ENCODE measurements around the gene HEYL.

Gene HEYL

DNA sequence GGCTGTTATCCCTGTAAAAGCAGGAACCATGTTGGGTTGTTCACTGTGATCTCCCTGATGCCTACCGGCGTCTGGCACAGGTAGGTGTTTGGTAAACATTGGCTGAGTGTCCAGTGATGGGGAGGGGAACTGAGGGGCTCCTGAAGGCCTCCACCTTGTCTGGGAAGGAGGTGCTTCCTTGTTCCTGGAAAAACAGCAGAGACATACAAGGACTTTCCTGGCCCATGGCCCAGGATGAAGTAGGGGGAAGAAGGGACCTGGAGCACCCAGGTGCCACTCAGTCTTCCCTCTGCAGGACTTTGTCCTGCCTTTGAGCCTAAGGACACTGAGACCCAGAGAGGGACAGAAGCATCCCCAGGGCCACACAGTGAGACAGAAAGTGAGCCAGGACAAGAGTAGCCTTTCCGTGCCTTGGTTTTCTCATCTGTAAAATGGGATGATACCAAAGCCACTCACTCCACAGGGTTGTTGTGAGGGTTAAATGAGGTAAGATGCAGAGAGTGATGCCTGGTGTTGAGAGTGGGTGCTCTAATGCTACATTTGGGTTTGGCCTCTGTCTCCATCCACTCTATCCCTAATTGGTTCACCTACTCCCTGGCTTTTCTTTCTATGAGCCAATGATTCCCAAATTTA lies 6.1 kb upstream of the HEYL start:
- Histone ChIP-seq H3K27ac (ENCODE audit: insufficient read depth, low read depth, low read length, poor library complexity, severe bottlenecking) (no peak overlapping the region), H3K4me1 (ENCODE audit: control insufficient read depth, insufficient read depth, low read length) (peaks cover 8% of the 10 kb centered on the region), H3K4me3 (ENCODE audit: insufficient read depth, low read depth, low read length) (no peak overlapping the region), H3K36me3 (ENCODE audit: control insufficient read depth, insufficient read depth, low read length) (no peaks in the 10 kb centered on the region), H3K27me3 (ENCODE audit: control insufficient read depth, insufficient read depth, low read length, poor library complexity, severe bottlenecking) (peaks cover 32% of the 10 kb centered on the region), H3K9me3 (ENCODE audit: control insufficient read depth, low read length) (no peaks in the 10 kb centered on the region)
- 90 to 91% methylated on average over 3 of the region's 3 CpGs for WGBS, 2 experiments

DNA sequence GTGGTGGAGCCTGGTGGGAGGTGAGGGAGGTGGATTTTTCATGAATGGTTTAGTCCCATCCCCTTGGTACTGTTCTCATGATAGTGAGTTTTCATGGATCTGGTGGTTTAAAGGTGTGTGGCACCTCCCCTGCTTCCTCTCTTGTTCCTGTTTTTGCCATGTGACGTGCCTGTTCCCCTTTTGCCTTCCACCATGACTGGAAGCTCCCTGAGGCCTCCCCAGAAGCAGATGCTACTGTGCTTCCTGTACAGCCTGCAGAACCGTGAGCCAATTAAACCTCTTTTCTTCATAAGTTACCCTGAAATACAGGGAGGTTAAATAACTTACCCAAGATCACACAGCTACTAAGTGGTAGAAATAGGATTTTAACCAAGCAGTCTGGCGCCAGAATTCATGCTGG lies 4.3 kb upstream of the HEYL start:
- Histone ChIP-seq H3K4me3 (ENCODE audit: insufficient read depth, low read depth, low read length) (no peak overlapping the region), H3K27ac (ENCODE audit: insufficient read depth, low read depth, low read length, poor library complexity, severe bottlenecking) (no peak overlapping the region), H3K9me3 (ENCODE audit: control insufficient read depth, low read length) (no peaks in the 10 kb centered on the region), H3K27me3 (ENCODE audit: control insufficient read depth, insufficient read depth, low read length, poor library complexity, severe bottlenecking) (peaks cover 50% of the 10 kb centered on the region), H3K4me1 (ENCODE audit: control insufficient read depth, insufficient read depth, low read length) (peaks cover 8% of the 10 kb centered on the region), H3K36me3 (ENCODE audit: control insufficient read depth, insufficient read depth, low read length) (no peaks in the 10 kb centered on the region)
- 70 to 79% methylated on average over 3 of the region's 3 CpGs for WGBS, 2 experiments

DNA sequence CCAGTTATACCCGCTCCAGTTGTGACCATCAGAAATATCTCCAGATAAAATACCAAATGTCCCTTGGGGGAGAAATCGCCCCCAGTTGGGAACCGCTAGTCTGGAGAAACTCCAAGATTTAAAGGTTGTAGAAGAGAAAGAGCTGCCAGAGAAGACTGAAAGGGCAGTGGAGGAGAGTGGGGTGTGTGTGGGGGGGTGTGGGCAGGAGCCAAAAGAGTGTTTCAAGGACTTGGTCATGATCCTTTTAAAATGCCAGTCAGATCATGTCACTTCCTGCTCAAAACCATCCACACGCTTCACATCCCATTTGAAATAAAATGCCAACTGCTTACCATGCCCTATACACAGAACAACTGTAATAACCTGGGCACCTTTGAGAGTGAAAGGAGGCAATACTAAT lies 3.4 kb upstream of the HEYL start:
- H3K4me1 ChIP-seq (ENCODE audit: control insufficient read depth, insufficient read depth, low read length): peaks cover 8% of the 10 kb centered on the region
- no peak overlapping the region for H3K27ac ChIP-seq (ENCODE audit: insufficient read depth, low read depth, low read length, poor library complexity, severe bottlenecking)
- no peaks in the 10 kb centered on the region for H3K36me3 ChIP-seq (ENCODE audit: control insufficient read depth, insufficient read depth, low read length)
- H3K9me3 ChIP-seq (ENCODE audit: control insufficient read depth, low read length): no peaks in the 10 kb centered on the region
- WGBS, 2 experiments: 87 to 94% methylated on average over 4 of the region's 4 CpGs
- H3K27me3 ChIP-seq (ENCODE audit: control insufficient read depth, insufficient read depth, low read length, poor library complexity, severe bottlenecking): peaks cover 59% of the 10 kb centered on the region
- H3K4me3 ChIP-seq (ENCODE audit: insufficient read depth, low read depth, low read length): no peak overlapping the region

- H3K4me1 ChIP-seq (ENCODE audit: control insufficient read depth, insufficient read depth, low read length): peaks cover 7% of the 10 kb centered on the region
- H3K4me3 ChIP-seq (ENCODE audit: insufficient read depth, low read depth, low read length): no peak overlapping the region
- no peak overlapping the region for H3K27ac ChIP-seq (ENCODE audit: insufficient read depth, low read depth, low read length, poor library complexity, severe bottlenecking)
- WGBS, 2 experiments: 90 to 92% methylated on average over 8 of the region's 8 CpGs
- no peaks in the 10 kb centered on the region for H3K9me3 ChIP-seq (ENCODE audit: control insufficient read depth, low read length)
- H3K27me3 ChIP-seq (ENCODE audit: control insufficient read depth, insufficient read depth, low read length, poor library complexity, severe bottlenecking): peaks cover 74% of the 10 kb centered on the region
- H3K36me3 ChIP-seq (ENCODE audit: control insufficient read depth, insufficient read depth, low read length): no peaks in the 10 kb centered on the region
Observed at GRCh38 chr1:39640861-39641260, 1.4 kb upstream of the HEYL start.

GRCh38 chr1:39638965-39639304 lies 508 bp downstream of the HEYL start:
- H3K27me3 ChIP-seq (ENCODE audit: control insufficient read depth, insufficient read depth, low read length, poor library complexity, severe bottlenecking): peaks cover 79% of the 10 kb centered on the region
- H3K4me1 ChIP-seq (ENCODE audit: control insufficient read depth, insufficient read depth, low read length): peaks cover 15% of the 10 kb centered on the region
- 58 to 62% methylated on average over 3 of the region's 3 CpGs for WGBS, 2 experiments
- no peak overlapping the region for H3K27ac ChIP-seq (ENCODE audit: insufficient read depth, low read depth, low read length, poor library complexity, severe bottlenecking)
- no peaks in the 10 kb centered on the region for H3K36me3 ChIP-seq (ENCODE audit: control insufficient read depth, insufficient read depth, low read length)
- no peaks in the 10 kb centered on the region for H3K9me3 ChIP-seq (ENCODE audit: control insufficient read depth, low read length)
- H3K4me3 ChIP-seq (ENCODE audit: insufficient read depth, low read depth, low read length): peak overlapping the region; percentile 49

- H3K4me3 ChIP-seq (ENCODE audit: insufficient read depth, low read depth, low read length): no peak overlapping the region
- H3K27me3 ChIP-seq (ENCODE audit: control insufficient read depth, insufficient read depth, low read length, poor library complexity, severe bottlenecking): peaks cover 75% of the 10 kb centered on the region
- no peak overlapping the region for H3K27ac ChIP-seq (ENCODE audit: insufficient read depth, low read depth, low read length, poor library complexity, severe bottlenecking)
- H3K9me3 ChIP-seq (ENCODE audit: control insufficient read depth, low read length): no peaks in the 10 kb centered on the region
- H3K4me1 ChIP-seq (ENCODE audit: control insufficient read depth, insufficient read depth, low read length): peaks cover 21% of the 10 kb centered on the region
- 67 to 69% methylated on average over 4 of the region's 4 CpGs for WGBS, 2 experiments
- no peaks in the 10 kb centered on the region for H3K36me3 ChIP-seq (ENCODE audit: control insufficient read depth, insufficient read depth, low read length)
Observed at GRCh38 chr1:39637361-39637760, 2.1 kb downstream of the HEYL start.

GRCh38 chr1:39635871-39636210 lies 3.6 kb downstream of the HEYL start:
- H3K27me3 ChIP-seq (ENCODE audit: control insufficient read depth, insufficient read depth, low read length, poor library complexity, severe bottlenecking): peaks cover 69% of the 10 kb centered on the region

GRCh38 chr1:39635205-39635870 lies 4.1 kb downstream of the HEYL start:
- Histone ChIP-seq H3K9me3 (ENCODE audit: control insufficient read depth, low read length) (no peaks in the 10 kb centered on the region), H3K4me1 (ENCODE audit: control insufficient read depth, insufficient read depth, low read length) (peaks cover 25% of the 10 kb centered on the region), H3K27ac (ENCODE audit: insufficient read depth, low read depth, low read length, poor library complexity, severe bottlenecking) (no peak overlapping the region), H3K4me3 (ENCODE audit: insufficient read depth, low read depth, low read length) (no peak overlapping the region), H3K27me3 (ENCODE audit: control insufficient read depth, insufficient read depth, low read length, poor library complexity, severe bottlenecking) (peaks cover 64% of the 10 kb centered on the region), H3K36me3 (ENCODE audit: control insufficient read depth, insufficient read depth, low read length) (no peaks in the 10 kb centered on the region)
- 81 to 83% methylated on average over 12 of the region's 12 CpGs for WGBS, 2 experiments

More at GRCh38 chr1:39635871-39636210, 3.6 kb downstream of the HEYL start:
- 60% methylated on average over 2 of the region's 2 CpGs for WGBS, 2 experiments
- Histone ChIP-seq H3K4me1 (ENCODE audit: control insufficient read depth, insufficient read depth, low read length) (peaks cover 25% of the 10 kb centered on the region), H3K9me3 (ENCODE audit: control insufficient read depth, low read length) (no peaks in the 10 kb centered on the region), H3K27ac (ENCODE audit: insufficient read depth, low read depth, low read length, poor library complexity, severe bottlenecking) (no peak overlapping the region), H3K36me3 (ENCODE audit: control insufficient read depth, insufficient read depth, low read length) (no peaks in the 10 kb centered on the region), H3K4me3 (ENCODE audit: insufficient read depth, low read depth, low read length) (no peak overlapping the region)

GRCh38 chr1:39633422-39633821 lies 6.0 kb downstream of the HEYL start:
- Histone ChIP-seq H3K27me3 (ENCODE audit: control insufficient read depth, insufficient read depth, low read length, poor library complexity, severe bottlenecking) (peaks cover 54% of the 10 kb centered on the region), H3K4me3 (ENCODE audit: insufficient read depth, low read depth, low read length) (peak overlapping the region; percentile 26), H3K27ac (ENCODE audit: insufficient read depth, low read depth, low read length, poor library complexity, severe bottlenecking) (peak overlapping the region; percentile 63), H3K4me1 (ENCODE audit: control insufficient read depth, insufficient read depth, low read length) (peaks cover 25% of the 10 kb centered on the region), H3K9me3 (ENCODE audit: control insufficient read depth, low read length) (no peaks in the 10 kb centered on the region), H3K36me3 (ENCODE audit: control insufficient read depth, insufficient read depth, low read length) (no peaks in the 10 kb centered on the region)
- 80 to 89% methylated on average over 3 of the region's 3 CpGs for WGBS, 2 experiments

DNA sequence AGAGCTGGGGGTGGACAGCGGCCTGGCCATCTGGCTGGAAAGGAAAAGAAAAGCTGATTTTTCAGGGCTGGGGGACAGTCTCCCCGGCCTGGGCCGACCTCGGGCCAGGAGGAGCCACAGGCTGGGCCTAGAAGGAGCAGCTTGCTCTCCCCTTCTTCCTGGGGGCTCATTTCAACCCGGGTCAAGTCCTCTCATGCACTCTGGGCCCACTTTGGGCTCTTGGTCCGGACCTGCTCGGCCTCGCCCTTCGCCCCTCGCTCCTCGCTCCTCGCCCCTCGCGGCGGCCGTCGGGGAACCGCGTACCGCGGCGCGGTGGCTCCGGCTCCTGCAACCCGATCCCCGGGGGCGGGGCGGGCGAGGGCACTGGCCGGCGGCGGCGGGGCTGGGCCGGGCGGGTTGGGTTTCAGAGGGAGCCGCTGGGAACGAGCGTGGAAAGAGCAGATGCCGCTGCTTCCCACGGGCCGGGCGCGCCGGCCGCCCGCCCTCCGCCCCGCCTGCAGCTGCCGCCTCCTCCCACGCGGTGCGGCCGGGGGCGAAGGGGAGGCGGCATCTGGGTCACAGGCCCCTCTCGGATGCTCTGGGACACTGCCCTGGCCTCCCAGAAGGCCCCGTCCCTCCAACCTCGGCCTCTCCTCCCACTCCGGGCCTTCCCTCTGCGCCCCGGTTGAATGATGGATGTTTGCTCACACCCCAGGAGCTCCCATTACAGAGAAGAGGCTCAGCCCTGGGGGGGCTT lies 6.6 kb downstream of the HEYL start:
- Histone ChIP-seq H3K4me3 (ENCODE audit: insufficient read depth, low read depth, low read length) (peak overlapping the region; percentile 26), H3K36me3 (ENCODE audit: control insufficient read depth, insufficient read depth, low read length) (no peaks in the 10 kb centered on the region), H3K4me1 (ENCODE audit: control insufficient read depth, insufficient read depth, low read length) (peaks cover 25% of the 10 kb centered on the region), H3K27ac (ENCODE audit: insufficient read depth, low read depth, low read length, poor library complexity, severe bottlenecking) (peak overlapping the region; percentile 80), H3K9me3 (ENCODE audit: control insufficient read depth, low read length) (no peaks in the 10 kb centered on the region), H3K27me3 (ENCODE audit: control insufficient read depth, insufficient read depth, low read length, poor library complexity, severe bottlenecking) (peaks cover 49% of the 10 kb centered on the region)
- 5% methylated on average over 61 of the region's 61 CpGs for WGBS, 2 experiments
